ENCODE data around the gene HNMT. TPM values are rescaled to one million over a fixed set of nuclear protein-coding genes. Genes with fewer than 3 reads are reported as not detected.

The HNMT gene
- total RNA-seq, 1 experiment from 2014 or later: 4.1 TPM

GRCh38 chr2:137938204-137938603 is 26.1 kb upstream of the HNMT start:
- in situ Hi-C loops (cut with HindIII; ENCODE audit: low pct_unique_long_range_greater_than_20kb, low sequenced_read_pairs) (no loop called here), intact Hi-C loops (cut with micrococcal nuclease; ENCODE audit: unreplicated experiment) (no loop called here)
- no peak overlapping the region for H3K4me3 ChIP-seq (ENCODE audit: low read depth in 2 of 2, low read length in 2 of 2)
- POLR2A ChIA-PET: no interaction called here
- no peak overlapping the region for H3K27ac ChIP-seq (ENCODE audit: low read length)
- CTCF ChIA-PET: no interaction called here
- no peaks in the 10 kb centered on the region for H3K9me3 ChIP-seq (ENCODE audit: control insufficient read depth, insufficient read depth, low read depth, low read length)
- DNase-seq (ENCODE audit: low read depth, low spot score) (no peak), ATAC-seq (no peak)
- BruUV-seq (replicated peaks): no TSS peak
- H3K36me3 ChIP-seq (ENCODE audit: control insufficient read depth, insufficient read depth, low read length): no peaks in the 10 kb centered on the region
- H3K4me1 ChIP-seq (ENCODE audit: control insufficient read depth, insufficient read depth, low read length): no peaks in the 10 kb centered on the region
- no peaks in the 10 kb centered on the region for H3K27me3 ChIP-seq (ENCODE audit: control insufficient read depth, insufficient read depth, low read length)
- TF ChIP-seq POLR2AphosphoS5 (IDR thresholded peaks at IDR 0.05; ENCODE audit: low read depth, low read length) (no peak), SIN3A (IDR thresholded peaks at IDR 0.05; ENCODE audit: borderline replicate concordance, insufficient read depth, low read depth, low read length) (no peak), CTCF (IDR thresholded peaks at IDR 0.05) (no peak), REST (IDR thresholded peaks at IDR 0.05; ENCODE audit: insufficient read depth in 1 of 2, low read depth in 2 of 2, low read length in 1 of 2) (no peak), TCF7L2 (IDR thresholded peaks at IDR 0.05; ENCODE audit: low read depth, low read length) (no peak)

GRCh38 chr2:137939026-137939425 is 25.2 kb upstream of the HNMT start:
- DNase-seq (ENCODE audit: low read depth, low spot score): no peak
- POLR2A ChIA-PET: no interaction called here
- in situ Hi-C loops (cut with HindIII; ENCODE audit: low pct_unique_long_range_greater_than_20kb, low sequenced_read_pairs): no loop called here

More at GRCh38 chr2:137939026-137939425, 25.2 kb upstream of the HNMT start:
- BruUV-seq (replicated peaks): no TSS peak
- H3K27ac ChIP-seq (ENCODE audit: low read length): no peak overlapping the region
- TF ChIP-seq POLR2AphosphoS5 (IDR thresholded peaks at IDR 0.05; ENCODE audit: low read depth, low read length): no peak
- no peak for TF ChIP-seq TCF7L2 (IDR thresholded peaks at IDR 0.05; ENCODE audit: low read depth, low read length)
- TF ChIP-seq CTCF (IDR thresholded peaks at IDR 0.05): no peak
- no peak for TF ChIP-seq SIN3A (IDR thresholded peaks at IDR 0.05; ENCODE audit: borderline replicate concordance, insufficient read depth, low read depth, low read length)
- no peak for TF ChIP-seq REST (IDR thresholded peaks at IDR 0.05; ENCODE audit: insufficient read depth in 1 of 2, low read depth in 2 of 2, low read length in 1 of 2)
- H3K36me3 ChIP-seq (ENCODE audit: control insufficient read depth, insufficient read depth, low read length): no peaks in the 10 kb centered on the region
- no peaks in the 10 kb centered on the region for H3K9me3 ChIP-seq (ENCODE audit: control insufficient read depth, insufficient read depth, low read depth, low read length)
- H3K27me3 ChIP-seq (ENCODE audit: control insufficient read depth, insufficient read depth, low read length): no peaks in the 10 kb centered on the region
- intact Hi-C loops (cut with micrococcal nuclease; ENCODE audit: unreplicated experiment): no loop called here
- CTCF ChIA-PET: no interaction called here
- H3K4me3 ChIP-seq (ENCODE audit: low read depth in 2 of 2, low read length in 2 of 2): no peak overlapping the region
- H3K4me1 ChIP-seq (ENCODE audit: control insufficient read depth, insufficient read depth, low read length): no peaks in the 10 kb centered on the region
- ATAC-seq: no peak
